Smooth muscle cell (in vitro differentiated cells): ENCODE results near the gene ACTR3. TPM values are rescaled to one million over a fixed set of nuclear protein-coding genes. Genes with fewer than 3 reads are reported as not detected.

Experiments
- DNase-seq: peaks from one replicate; lab custom pipeline; 2025; ENCODE audit not compliant: unreplicated experiment; lab: John Stamatoyannopoulos, UW
- H2AFZ ChIP-seq: fragments of 200-600 bp; sonication (generic); 2 replicates; pipeline ENCODE4 v1.6.0; 2016; ENCODE audit warnings: antibody characterized with exemption, low read depth, mild to moderate bottlenecking
- H3F3A ChIP-seq: fragments of 200-600 bp; sonication (generic); 2 replicates; pipeline ENCODE4 v1.6.0; 2017; ENCODE audit warnings: antibody characterized with exemption, low read depth
- H3K27ac ChIP-seq: fragments of 200-600 bp; sonication (generic); 2 replicates; pipeline ENCODE4 v1.5.1; 2016; ENCODE audit warnings: low read depth, mild to moderate bottlenecking
- H3K27me3 ChIP-seq: fragments of 200-600 bp; sonication (generic); 2 replicates; pipeline ENCODE4 v1.6.1; 2016; ENCODE audit warnings: low read depth, mild to moderate bottlenecking
- H3K36me3 ChIP-seq: fragments of 200-600 bp; sonication (generic); 2 replicates; pipeline ENCODE4 v1.5.1; 2016; ENCODE audit warnings: low read depth
- H3K4me1 ChIP-seq: fragments of 200-600 bp; sonication (generic); 2 replicates; pipeline ENCODE4 v1.5.1; 2016; ENCODE audit warnings: low read depth
- H3K4me2 ChIP-seq: fragments of 200-600 bp; sonication (generic); 2 replicates; pipeline ENCODE4 v1.6.0; 2016; ENCODE audit warnings: mild to moderate bottlenecking
- H3K4me3 ChIP-seq: fragments of 200-600 bp; sonication (generic); 2 replicates; pipeline ENCODE4 v1.5.1; 2016; ENCODE audit warnings: mild to moderate bottlenecking
- H3K79me2 ChIP-seq: fragments of 200-600 bp; sonication (generic); 2 replicates; pipeline ENCODE4 v1.6.0; 2016; ENCODE audit warnings: low read depth, mild to moderate bottlenecking
- H3K9ac ChIP-seq: fragments of 200-600 bp; sonication (generic); 2 replicates; pipeline ENCODE4 v1.6.0; 2016; ENCODE audit warnings: low read depth
- H3K9me3 ChIP-seq: fragments of 200-600 bp; sonication (generic); replicated peaks from 2 replicates; pipeline ENCODE4 v1.5.1; 2016; ENCODE audit warnings: low read depth
- H4K20me1 ChIP-seq: fragments of 200-600 bp; sonication (generic); 2 replicates; pipeline ENCODE4 v1.6.0; 2016; ENCODE audit warnings: low read depth
- WGBS: methylation state at CpG from one replicate; pipeline ENCODE4 v1.1.7; 2016; ENCODE audit warnings: low lambda C conversion rate; 5-methylcytosine and 5-hydroxymethylcytosine counted together
- polyA plus RNA-seq: library from polyadenylated mRNA; unstranded; fragments of >200 nt; fragmentation: Nextera tagmentation; extraction: Ambion mirVana; gene quantifications from 2 replicates; pipeline ENCODE4 v1.2.1, GENCODE V29; 2016
- total RNA-seq: library from RNA; depleted of rRNA; stranded (reverse); fragments of >200 nt; gene quantifications from 2 replicates; pipeline ENCODE4 v1.2.3, GENCODE V29; 2014
- TF ChIP-seq, protein P1 (sequence below): fragments of 200-600 bp; sonication (generic); IDR thresholded peaks from 2 replicates; pipeline ENCODE4 v1.5.1; 2017; ENCODE audit warnings: borderline replicate concordance, mild to moderate bottlenecking, antibody characterized with exemption; ENCODE audit not compliant: insufficient read depth, poor library complexity, severe bottlenecking

ACTR3 gene
- total and polyA plus RNA-seq, 2 experiments from 2014 or later, result 173 to 263 TPM

DNA sequence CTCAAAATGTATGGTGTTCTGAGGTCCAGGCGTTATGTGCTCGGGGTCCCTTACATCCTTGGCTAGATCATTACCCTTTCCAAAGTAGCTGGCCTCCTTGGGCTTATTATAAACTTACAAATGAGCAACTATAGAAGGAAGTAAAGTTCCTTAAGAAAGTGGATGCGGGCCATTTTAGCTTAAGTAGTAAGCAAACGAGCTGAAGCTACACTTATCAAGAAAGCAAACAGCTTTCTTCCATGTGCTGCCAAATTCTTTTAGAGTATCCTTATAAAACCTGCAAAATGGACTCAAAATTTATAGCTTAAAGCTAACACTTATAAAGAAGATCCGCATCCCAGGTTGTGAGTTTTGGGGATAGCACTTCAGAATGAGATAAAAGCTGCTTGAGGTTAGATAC lies 75.3 kb downstream of the ACTR3 start:
- WGBS, result 98% methylated on average over 5 of the region's 5 CpGs
- peaks cover 33% of the 10 kb centered on the region for H4K20me1 ChIP-seq
- no peak overlapping the region for H3K4me2 ChIP-seq

DNA sequence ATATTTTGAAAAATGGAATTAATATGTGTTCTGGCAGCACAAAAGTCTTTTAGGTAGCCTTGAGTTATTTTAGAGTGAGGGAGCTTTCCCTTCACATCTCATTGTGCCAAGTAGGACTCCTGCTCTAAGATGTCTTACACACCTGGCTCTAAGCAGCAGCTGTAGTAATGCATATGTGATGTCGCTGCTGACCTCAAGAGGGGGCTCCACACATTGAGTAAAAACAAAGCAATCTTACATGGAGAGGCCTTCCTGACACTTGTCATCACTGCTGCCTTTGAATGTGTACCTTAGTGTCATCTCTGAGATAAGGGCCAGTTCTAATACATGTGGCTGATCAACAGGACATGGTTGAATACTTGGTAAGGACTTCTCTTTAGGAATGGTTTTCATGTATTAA lies 75.8 kb downstream of the ACTR3 start:
- Histone ChIP-seq H2AFZ (no peak overlapping the region), H3K4me2 (no peak overlapping the region), H3K27me3 (no peaks in the 10 kb centered on the region), H4K20me1 (peaks cover 29% of the 10 kb centered on the region), H3K9me3 (no peaks in the 10 kb centered on the region), H3F3A (no peaks in the 10 kb centered on the region), H3K27ac (no peak overlapping the region), H3K4me3 (no peak overlapping the region), H3K79me2 (no peaks in the 10 kb centered on the region), H3K9ac (no peak overlapping the region), H3K4me1 (no peaks in the 10 kb centered on the region), H3K36me3 (no peaks in the 10 kb centered on the region)
- TF ChIP-seq, protein P1, sequence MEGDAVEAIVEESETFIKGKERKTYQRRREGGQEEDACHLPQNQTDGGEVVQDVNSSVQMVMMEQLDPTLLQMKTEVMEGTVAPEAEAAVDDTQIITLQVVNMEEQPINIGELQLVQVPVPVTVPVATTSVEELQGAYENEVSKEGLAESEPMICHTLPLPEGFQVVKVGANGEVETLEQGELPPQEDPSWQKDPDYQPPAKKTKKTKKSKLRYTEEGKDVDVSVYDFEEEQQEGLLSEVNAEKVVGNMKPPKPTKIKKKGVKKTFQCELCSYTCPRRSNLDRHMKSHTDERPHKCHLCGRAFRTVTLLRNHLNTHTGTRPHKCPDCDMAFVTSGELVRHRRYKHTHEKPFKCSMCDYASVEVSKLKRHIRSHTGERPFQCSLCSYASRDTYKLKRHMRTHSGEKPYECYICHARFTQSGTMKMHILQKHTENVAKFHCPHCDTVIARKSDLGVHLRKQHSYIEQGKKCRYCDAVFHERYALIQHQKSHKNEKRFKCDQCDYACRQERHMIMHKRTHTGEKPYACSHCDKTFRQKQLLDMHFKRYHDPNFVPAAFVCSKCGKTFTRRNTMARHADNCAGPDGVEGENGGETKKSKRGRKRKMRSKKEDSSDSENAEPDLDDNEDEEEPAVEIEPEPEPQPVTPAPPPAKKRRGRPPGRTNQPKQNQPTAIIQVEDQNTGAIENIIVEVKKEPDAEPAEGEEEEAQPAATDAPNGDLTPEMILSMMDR, result peak; percentile 43
- DNase-seq, result no peak
- WGBS, result 16% methylated on average over 1 of the region's 1 CpG

More for the DNA sequence above, 75.3 kb downstream of the ACTR3 start:
- no peak overlapping the region for H3K4me3 ChIP-seq
- TF ChIP-seq, protein P1, result no peak
- no peak for DNase-seq
- no peaks in the 10 kb centered on the region for H3K79me2 ChIP-seq
- no peaks in the 10 kb centered on the region for H3K9me3 ChIP-seq
- H3K4me1 ChIP-seq, result no peaks in the 10 kb centered on the region
- H2AFZ ChIP-seq, result no peak overlapping the region
- no peak overlapping the region for H3K9ac ChIP-seq
- H3F3A ChIP-seq, result no peaks in the 10 kb centered on the region
- H3K36me3 ChIP-seq, result no peaks in the 10 kb centered on the region
- H3K27me3 ChIP-seq, result no peaks in the 10 kb centered on the region
- H3K27ac ChIP-seq, result no peak overlapping the region

DNA sequence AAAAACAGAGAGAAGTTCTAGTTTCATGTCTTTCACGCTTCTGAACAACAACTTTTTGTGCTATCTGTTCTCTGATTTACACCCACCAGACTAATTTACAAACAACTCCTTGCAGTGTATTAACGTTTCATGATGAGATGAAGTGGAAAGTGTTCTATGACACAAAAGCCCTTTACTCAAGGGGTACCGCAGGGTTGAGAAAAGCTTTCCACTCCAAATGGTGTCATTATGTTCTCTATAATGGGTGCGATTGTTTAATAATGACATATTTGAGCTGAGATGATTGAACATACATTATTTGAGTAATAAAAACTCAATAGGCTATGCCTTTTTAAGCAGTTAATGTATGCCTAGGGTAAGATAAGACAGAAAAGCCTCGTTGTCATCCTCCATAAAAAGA lies 76.3 kb downstream of the ACTR3 start:
- Histone ChIP-seq H3K27me3 (no peaks in the 10 kb centered on the region), H4K20me1 (peaks cover 25% of the 10 kb centered on the region), H3K4me3 (no peak overlapping the region), H3K9me3 (no peaks in the 10 kb centered on the region), H3F3A (no peaks in the 10 kb centered on the region), H3K27ac (no peak overlapping the region), H2AFZ (no peak overlapping the region), H3K4me1 (no peaks in the 10 kb centered on the region), H3K79me2 (no peaks in the 10 kb centered on the region), H3K4me2 (no peak overlapping the region), H3K9ac (no peak overlapping the region), H3K36me3 (no peaks in the 10 kb centered on the region)
- DNase-seq, result no peak
- TF ChIP-seq, protein P1, result no peak
- WGBS, result 93% methylated on average over 5 of the region's 5 CpGs

DNA sequence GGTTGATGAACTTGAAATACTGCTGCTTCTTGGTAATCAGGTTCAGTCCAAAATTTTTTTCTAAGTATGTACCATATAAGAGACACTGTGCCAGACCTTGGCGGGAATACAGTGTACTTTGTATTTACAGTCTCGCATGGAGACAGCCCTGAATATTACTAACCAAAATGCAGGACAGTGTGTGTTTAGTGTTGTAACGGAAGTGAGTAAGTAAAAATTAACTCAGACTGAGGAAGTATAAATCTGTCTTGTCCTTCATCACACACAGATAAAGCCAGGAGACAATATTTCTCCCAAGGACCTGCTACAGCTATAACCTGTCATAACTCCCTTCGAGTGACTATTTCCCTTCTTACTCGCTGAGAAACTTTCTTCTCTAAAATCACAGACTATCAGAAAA lies 76.9 kb downstream of the ACTR3 start:
- DNase-seq, result no peak
- Histone ChIP-seq H2AFZ (no peak overlapping the region), H3K27ac (no peak overlapping the region), H3F3A (no peaks in the 10 kb centered on the region), H3K9me3 (no peaks in the 10 kb centered on the region), H3K79me2 (no peaks in the 10 kb centered on the region), H3K36me3 (no peaks in the 10 kb centered on the region), H3K9ac (no peak overlapping the region), H4K20me1 (peaks cover 25% of the 10 kb centered on the region), H3K4me2 (no peak overlapping the region), H3K4me3 (no peak overlapping the region), H3K4me1 (no peaks in the 10 kb centered on the region), H3K27me3 (no peaks in the 10 kb centered on the region)
- TF ChIP-seq, protein P1, result no peak
- 93% methylated on average over 5 of the region's 5 CpGs for WGBS
